WTC11 (cell line): ENCODE data around the gene PTPN5. TPM values are rescaled to one million over a fixed set of nuclear protein-coding genes. Genes with fewer than 3 reads are reported as not detected.

ENCODE experiments used
- ATAC-seq: fragments of 200-7000 bp; cut with Tn5 transposase; 2 replicates; pipeline ENCODE4 v1.10.0; 2021; ENCODE audit warnings: mild to moderate bottlenecking, moderate library complexity
- CTCF ChIA-PET: fragments of 300-600 bp; sonication (Branson Sonifier 250); formaldehyde crosslinking; loops from one replicate; lab custom pipeline; 2021; ENCODE audit warnings: antibody characterized with exemption; lab: Charles Lee
- POLR2A ChIA-PET: fragments of 350-600 bp; sonication (Branson Sonifier 250); formaldehyde crosslinking; loops from one replicate; lab custom pipeline; 2021; ENCODE audit warnings: antibody characterized with exemption; lab: Charles Lee
- DNase-seq: peaks from one replicate; pipeline ENCODE4 v3.0.0; 2021; ENCODE audit warnings: low spot score
- H3K27ac Mint-ChIP-seq: 2 replicates; pipeline ENCODE4 v1.8.0; 2021; ENCODE audit warnings: mixed read lengths
- H3K27me3 Mint-ChIP-seq: 2 replicates; pipeline ENCODE4 v1.8.0; 2021; ENCODE audit warnings: low read depth, mild to moderate bottlenecking, moderate library complexity, mixed read lengths
- H3K36me3 Mint-ChIP-seq: 2 replicates; pipeline ENCODE4 v1.8.0; 2021; ENCODE audit warnings: mixed read lengths
- H3K4me1 Mint-ChIP-seq: 2 replicates; pipeline ENCODE4 v1.8.0; 2022; ENCODE audit warnings: mixed read lengths
- H3K4me3 Mint-ChIP-seq: 2 replicates; pipeline ENCODE4 v1.8.0; 2021; ENCODE audit warnings: mild to moderate bottlenecking, moderate library complexity, mixed read lengths
- H3K9me3 Mint-ChIP-seq: 2 replicates; pipeline ENCODE4 v1.8.0; 2021; ENCODE audit warnings: mixed read lengths
- CBFB ChIP-seq: sonication (generic); formaldehyde crosslinking; IDR thresholded peaks from 2 replicates; pipeline ENCODE4 v1.8.1; 2022; ENCODE audit warnings: mild to moderate bottlenecking, low read depth, missing genetic modification reagents
- CREB1 ChIP-seq: sonication (generic); formaldehyde crosslinking; IDR thresholded peaks from 2 replicates; pipeline ENCODE4 v1.8.0; 2023; ENCODE audit warnings: mild to moderate bottlenecking, missing genetic modification reagents
- CTCF ChIP-seq: fragments of 200-600 bp; IDR thresholded peaks from 2 replicates; pipeline ENCODE4 v1.8.0; 2022; ENCODE audit warnings: antibody characterized with exemption
- FOXJ3 ChIP-seq: sonication (generic); formaldehyde crosslinking; IDR thresholded peaks from 2 replicates; pipeline ENCODE4 v1.9.0; 2021; ENCODE audit warnings: missing genetic modification reagents, mild to moderate bottlenecking, borderline replicate concordance
- FOXK1 ChIP-seq: sonication (generic); formaldehyde crosslinking; IDR thresholded peaks from 2 replicates; pipeline ENCODE4 v1.8.0; 2022; ENCODE audit warnings: mild to moderate bottlenecking, moderate library complexity, missing genetic modification reagents
- GTF2I ChIP-seq: fragments of 250-450 bp; sonication (Bioruptor Pico); conservative IDR thresholded peaks from 2 replicates; pipeline ENCODE4 v1.4.0; 2021; ENCODE audit warnings: mild to moderate bottlenecking
- JUN ChIP-seq: sonication (generic); formaldehyde crosslinking; IDR thresholded peaks from 2 replicates; pipeline ENCODE4 v1.8.0; 2023; ENCODE audit warnings: mild to moderate bottlenecking, missing genetic modification reagents
- STAT6 ChIP-seq: sonication (generic); formaldehyde crosslinking; conservative IDR thresholded peaks from 2 replicates; pipeline ENCODE4 v1.8.1; 2023; ENCODE audit warnings: mild to moderate bottlenecking, low read depth, missing genetic modification reagents, moderate library complexity
- USF1 ChIP-seq: sonication (generic); formaldehyde crosslinking; IDR thresholded peaks from 2 replicates; pipeline ENCODE4 v1.8.0; 2022; ENCODE audit warnings: mild to moderate bottlenecking, missing genetic modification reagents
- ZMAT4 ChIP-seq: fragments of 250-450 bp; sonication (Bioruptor Pico); IDR thresholded peaks from 2 replicates; pipeline ENCODE4 v1.9.0; 2021; ENCODE audit warnings: mild to moderate bottlenecking
- ZNF317 ChIP-seq: sonication (generic); formaldehyde crosslinking; IDR thresholded peaks from 2 replicates; pipeline ENCODE4 v1.8.1; 2023; ENCODE audit warnings: low read depth, mild to moderate bottlenecking, moderate library complexity, missing genetic modification reagents, borderline replicate concordance
- ZNF416 ChIP-seq: fragments of 250-450 bp; sonication (Bioruptor Pico); IDR thresholded peaks from 2 replicates; pipeline ENCODE4 v1.9.0; 2021; ENCODE audit warnings: mild to moderate bottlenecking, inconsistent platforms
- total RNA-seq: library from RNA; stranded (reverse); gene quantifications from 3 replicates; pipeline ENCODE4 v1.2.3, GENCODE V29; 2021
- TF ChIP-seq, protein P1 (sequence below): sonication (generic); formaldehyde crosslinking; IDR thresholded peaks from 2 replicates; pipeline ENCODE4 v1.8.1; 2022; ENCODE audit warnings: missing genetic modification reagents, borderline replicate concordance
- TF ChIP-seq, protein P2 (sequence below): fragments of 250-450 bp; sonication (Bioruptor Pico); IDR thresholded peaks from 2 replicates; pipeline ENCODE4 v1.9.0; 2021; ENCODE audit warnings: mild to moderate bottlenecking, borderline replicate concordance
- TF ChIP-seq, protein P3 (sequence below): sonication (generic); formaldehyde crosslinking; IDR thresholded peaks from 2 replicates; pipeline ENCODE4 v1.8.0; 2023; ENCODE audit warnings: missing genetic modification reagents

The PTPN5 gene
- total RNA-seq, 1 experiment from 2014 or later: 4.5 TPM

DNA sequence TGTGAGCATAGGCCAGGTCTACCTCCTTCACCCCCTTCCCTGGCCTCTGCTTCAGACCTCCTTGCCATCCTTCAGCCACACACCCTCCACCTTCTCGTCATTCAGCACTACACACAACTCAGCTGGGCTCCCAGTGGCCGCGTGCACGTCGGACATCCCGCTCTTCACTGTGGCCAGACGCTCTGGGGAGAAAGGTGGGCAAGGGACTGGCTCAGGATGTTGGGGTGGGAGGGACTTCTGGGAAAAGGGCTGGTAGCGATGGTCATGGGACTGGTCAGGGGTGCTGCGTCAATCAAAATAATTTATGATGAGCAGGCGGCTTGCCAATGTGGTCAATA, 77.2 kb downstream of the PTPN5 start:
- ChIA-PET CTCF (interaction anchor here (1.6 kb wide), 1 partner anchor 14 kb away, joined by 3 read pairs; no protein-coding TSS in a partner anchor), POLR2A (no interaction called here)
- no peaks in the 10 kb centered on the region for H3K9me3 Mint-ChIP-seq
- H3K4me3 Mint-ChIP-seq: no peak overlapping the region
- no peaks in the 10 kb centered on the region for H3K4me1 Mint-ChIP-seq
- no peaks in the 10 kb centered on the region for H3K36me3 Mint-ChIP-seq
- no peak overlapping the region for H3K27ac Mint-ChIP-seq
- DNase-seq (no peak), ATAC-seq (no peak)
- peaks cover 49% of the 10 kb centered on the region for H3K27me3 Mint-ChIP-seq
- no peak for TF ChIP-seq ZMAT4 (CRISPR knock-in tag)
- TF ChIP-seq JUN: no peak
- no peak for TF ChIP-seq ZNF416 (CRISPR knock-in tag)
- TF ChIP-seq, protein P1, sequence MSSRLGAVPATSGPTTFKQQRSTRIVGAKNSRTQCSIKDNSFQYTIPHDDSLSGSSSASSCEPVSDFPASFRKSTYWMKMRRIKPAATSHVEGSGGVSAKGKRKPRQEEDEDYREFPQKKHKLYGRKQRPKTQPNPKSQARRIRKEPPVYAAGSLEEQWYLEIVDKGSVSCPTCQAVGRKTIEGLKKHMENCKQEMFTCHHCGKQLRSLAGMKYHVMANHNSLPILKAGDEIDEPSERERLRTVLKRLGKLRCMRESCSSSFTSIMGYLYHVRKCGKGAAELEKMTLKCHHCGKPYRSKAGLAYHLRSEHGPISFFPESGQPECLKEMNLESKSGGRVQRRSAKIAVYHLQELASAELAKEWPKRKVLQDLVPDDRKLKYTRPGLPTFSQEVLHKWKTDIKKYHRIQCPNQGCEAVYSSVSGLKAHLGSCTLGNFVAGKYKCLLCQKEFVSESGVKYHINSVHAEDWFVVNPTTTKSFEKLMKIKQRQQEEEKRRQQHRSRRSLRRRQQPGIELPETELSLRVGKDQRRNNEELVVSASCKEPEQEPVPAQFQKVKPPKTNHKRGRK (CRISPR knock-in tag): no peak
- no peak for TF ChIP-seq ZNF317
- no peak for TF ChIP-seq CREB1 (CRISPR knock-in tag)
- no peak for TF ChIP-seq CTCF
- no peak for TF ChIP-seq STAT6 (CRISPR knock-in tag)
- no peak for TF ChIP-seq GTF2I (CRISPR knock-in tag)
- TF ChIP-seq CBFB (CRISPR knock-in tag): no peak
- TF ChIP-seq USF1 (CRISPR knock-in tag): no peak
- TF ChIP-seq, protein P2, sequence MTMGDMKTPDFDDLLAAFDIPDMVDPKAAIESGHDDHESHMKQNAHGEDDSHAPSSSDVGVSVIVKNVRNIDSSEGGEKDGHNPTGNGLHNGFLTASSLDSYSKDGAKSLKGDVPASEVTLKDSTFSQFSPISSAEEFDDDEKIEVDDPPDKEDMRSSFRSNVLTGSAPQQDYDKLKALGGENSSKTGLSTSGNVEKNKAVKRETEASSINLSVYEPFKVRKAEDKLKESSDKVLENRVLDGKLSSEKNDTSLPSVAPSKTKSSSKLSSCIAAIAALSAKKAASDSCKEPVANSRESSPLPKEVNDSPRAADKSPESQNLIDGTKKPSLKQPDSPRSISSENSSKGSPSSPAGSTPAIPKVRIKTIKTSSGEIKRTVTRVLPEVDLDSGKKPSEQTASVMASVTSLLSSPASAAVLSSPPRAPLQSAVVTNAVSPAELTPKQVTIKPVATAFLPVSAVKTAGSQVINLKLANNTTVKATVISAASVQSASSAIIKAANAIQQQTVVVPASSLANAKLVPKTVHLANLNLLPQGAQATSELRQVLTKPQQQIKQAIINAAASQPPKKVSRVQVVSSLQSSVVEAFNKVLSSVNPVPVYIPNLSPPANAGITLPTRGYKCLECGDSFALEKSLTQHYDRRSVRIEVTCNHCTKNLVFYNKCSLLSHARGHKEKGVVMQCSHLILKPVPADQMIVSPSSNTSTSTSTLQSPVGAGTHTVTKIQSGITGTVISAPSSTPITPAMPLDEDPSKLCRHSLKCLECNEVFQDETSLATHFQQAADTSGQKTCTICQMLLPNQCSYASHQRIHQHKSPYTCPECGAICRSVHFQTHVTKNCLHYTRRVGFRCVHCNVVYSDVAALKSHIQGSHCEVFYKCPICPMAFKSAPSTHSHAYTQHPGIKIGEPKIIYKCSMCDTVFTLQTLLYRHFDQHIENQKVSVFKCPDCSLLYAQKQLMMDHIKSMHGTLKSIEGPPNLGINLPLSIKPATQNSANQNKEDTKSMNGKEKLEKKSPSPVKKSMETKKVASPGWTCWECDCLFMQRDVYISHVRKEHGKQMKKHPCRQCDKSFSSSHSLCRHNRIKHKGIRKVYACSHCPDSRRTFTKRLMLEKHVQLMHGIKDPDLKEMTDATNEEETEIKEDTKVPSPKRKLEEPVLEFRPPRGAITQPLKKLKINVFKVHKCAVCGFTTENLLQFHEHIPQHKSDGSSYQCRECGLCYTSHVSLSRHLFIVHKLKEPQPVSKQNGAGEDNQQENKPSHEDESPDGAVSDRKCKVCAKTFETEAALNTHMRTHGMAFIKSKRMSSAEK (CRISPR knock-in tag): no peak
- TF ChIP-seq, protein P3, sequence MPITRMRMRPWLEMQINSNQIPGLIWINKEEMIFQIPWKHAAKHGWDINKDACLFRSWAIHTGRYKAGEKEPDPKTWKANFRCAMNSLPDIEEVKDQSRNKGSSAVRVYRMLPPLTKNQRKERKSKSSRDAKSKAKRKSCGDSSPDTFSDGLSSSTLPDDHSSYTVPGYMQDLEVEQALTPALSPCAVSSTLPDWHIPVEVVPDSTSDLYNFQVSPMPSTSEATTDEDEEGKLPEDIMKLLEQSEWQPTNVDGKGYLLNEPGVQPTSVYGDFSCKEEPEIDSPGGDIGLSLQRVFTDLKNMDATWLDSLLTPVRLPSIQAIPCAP (CRISPR knock-in tag): no peak
- no peak for TF ChIP-seq FOXJ3 (CRISPR knock-in tag)
- TF ChIP-seq FOXK1: no peak
